ENCODE data around the gene INMT.

Gene INMT

GRCh38 chr7:30795161-30795948 lies 43.4 kb downstream of the INMT start:
- Histone ChIP-seq H3K27me3 (ENCODE audit: insufficient read depth, low read length, poor library complexity) (no peaks in the 10 kb centered on the region), H3K79me2 (ENCODE audit: control insufficient read depth, insufficient read depth, low read length) (no peaks in the 10 kb centered on the region), H3K4ac (ENCODE audit: low read depth, low read length) (no peak overlapping the region), H3K9ac (ENCODE audit: low read length) (no peak overlapping the region), H2AK5ac (ENCODE audit: low read length) (no peak overlapping the region), H2BK15ac (replicated peaks; ENCODE audit: low read depth) (no peak overlapping the region), H3K27ac (ENCODE audit: low read depth, low read length) (no peak overlapping the region), H2BK120ac (ENCODE audit: low read depth, low read length) (no peak overlapping the region), H3K23ac (ENCODE audit: low read length) (no peak overlapping the region), H2BK5ac (ENCODE audit: low read length) (no peak overlapping the region), H3K4me1 (ENCODE audit: control insufficient read depth, low read depth, low read length) (no peaks in the 10 kb centered on the region), H3K56ac (ENCODE audit: low read length) (no peak overlapping the region), H4K8ac (ENCODE audit: low read depth, low read length) (no peak overlapping the region), H3K79me1 (ENCODE audit: low read length) (no peaks in the 10 kb centered on the region), H4K5ac (ENCODE audit: low read length) (no peak overlapping the region), H3K36me3 (ENCODE audit: control insufficient read depth, insufficient read depth, low read length) (no peaks in the 10 kb centered on the region), H3K4me2 (ENCODE audit: low read length) (no peak overlapping the region), H3K4me3 (ENCODE audit: low read length) (no peak overlapping the region), H3K18ac (ENCODE audit: low read length) (no peak overlapping the region)
- peak; percentile 69 for DNase-seq
- no CpG with 5 or more reads among the region's 2 CpGs for WGBS (ENCODE audit: extremely low coverage, insufficient coverage, low lambda C conversion rate)

- Histone ChIP-seq H4K5ac (ENCODE audit: low read length) (no peak overlapping the region), H3K18ac (ENCODE audit: low read length) (no peak overlapping the region), H2BK15ac (replicated peaks; ENCODE audit: low read depth) (no peak overlapping the region), H4K8ac (ENCODE audit: low read depth, low read length) (no peak overlapping the region), H3K79me1 (ENCODE audit: low read length) (no peaks in the 10 kb centered on the region), H3K27me3 (ENCODE audit: insufficient read depth, low read length, poor library complexity) (no peaks in the 10 kb centered on the region), H3K23ac (ENCODE audit: low read length) (no peak overlapping the region), H3K4me1 (ENCODE audit: control insufficient read depth, low read depth, low read length) (no peaks in the 10 kb centered on the region), H3K9ac (ENCODE audit: low read length) (no peak overlapping the region), H2AK5ac (ENCODE audit: low read length) (no peak overlapping the region), H3K79me2 (ENCODE audit: control insufficient read depth, insufficient read depth, low read length) (no peaks in the 10 kb centered on the region), H3K4me3 (ENCODE audit: low read length) (no peak overlapping the region), H3K4me2 (ENCODE audit: low read length) (no peak overlapping the region), H3K36me3 (ENCODE audit: control insufficient read depth, insufficient read depth, low read length) (no peaks in the 10 kb centered on the region), H3K27ac (ENCODE audit: low read depth, low read length) (no peak overlapping the region), H2BK5ac (ENCODE audit: low read length) (no peak overlapping the region), H2BK120ac (ENCODE audit: low read depth, low read length) (no peak overlapping the region), H3K56ac (ENCODE audit: low read length) (no peak overlapping the region), H3K4ac (ENCODE audit: low read depth, low read length) (no peak overlapping the region)
- no CpG with 5 or more reads among the region's 1 CpG for WGBS (ENCODE audit: extremely low coverage, insufficient coverage, low lambda C conversion rate)
- DNase-seq, result no peak
Observed at GRCh38 chr7:30796105-30796869, 44.4 kb downstream of the INMT start.

GRCh38 chr7:30797176-30798040 lies 45.5 kb downstream of the INMT start:
- no peaks in the 10 kb centered on the region for H3K79me1 ChIP-seq (ENCODE audit: low read length)
- no peaks in the 10 kb centered on the region for H3K36me3 ChIP-seq (ENCODE audit: control insufficient read depth, insufficient read depth, low read length)
- no peak overlapping the region for H2BK5ac ChIP-seq (ENCODE audit: low read length)
- no peak overlapping the region for H4K8ac ChIP-seq (ENCODE audit: low read depth, low read length)
- H2AK5ac ChIP-seq (ENCODE audit: low read length), result no peak overlapping the region
- H3K23ac ChIP-seq (ENCODE audit: low read length), result no peak overlapping the region
- H2BK15ac ChIP-seq (replicated peaks; ENCODE audit: low read depth), result no peak overlapping the region
- no peak overlapping the region for H4K5ac ChIP-seq (ENCODE audit: low read length)
- H3K4me3 ChIP-seq (ENCODE audit: low read length), result no peak overlapping the region
- no peaks in the 10 kb centered on the region for H3K79me2 ChIP-seq (ENCODE audit: control insufficient read depth, insufficient read depth, low read length)
- no CpG with 5 or more reads among the region's 8 CpGs for WGBS (ENCODE audit: extremely low coverage, insufficient coverage, low lambda C conversion rate)
- no peak for DNase-seq
- no peak overlapping the region for H3K56ac ChIP-seq (ENCODE audit: low read length)
- no peak overlapping the region for H3K18ac ChIP-seq (ENCODE audit: low read length)
- H3K4me2 ChIP-seq (ENCODE audit: low read length), result no peak overlapping the region
- no peak overlapping the region for H3K4ac ChIP-seq (ENCODE audit: low read depth, low read length)
- H3K27ac ChIP-seq (ENCODE audit: low read depth, low read length), result no peak overlapping the region
- H2BK120ac ChIP-seq (ENCODE audit: low read depth, low read length), result no peak overlapping the region
- H3K4me1 ChIP-seq (ENCODE audit: control insufficient read depth, low read depth, low read length), result no peaks in the 10 kb centered on the region
- H3K9ac ChIP-seq (ENCODE audit: low read length), result no peak overlapping the region
- H3K27me3 ChIP-seq (ENCODE audit: insufficient read depth, low read length, poor library complexity), result no peaks in the 10 kb centered on the region

GRCh38 chr7:30799206-30799975 lies 47.5 kb downstream of the INMT start:
- no peaks in the 10 kb centered on the region for H3K27me3 ChIP-seq (ENCODE audit: insufficient read depth, low read length, poor library complexity)
- H4K5ac ChIP-seq (ENCODE audit: low read length), result no peak overlapping the region
- H2AK5ac ChIP-seq (ENCODE audit: low read length), result no peak overlapping the region
- H2BK5ac ChIP-seq (ENCODE audit: low read length), result no peak overlapping the region
- H2BK120ac ChIP-seq (ENCODE audit: low read depth, low read length), result no peak overlapping the region
- no peaks in the 10 kb centered on the region for H3K4me1 ChIP-seq (ENCODE audit: control insufficient read depth, low read depth, low read length)
- no peak overlapping the region for H3K23ac ChIP-seq (ENCODE audit: low read length)
- H3K36me3 ChIP-seq (ENCODE audit: control insufficient read depth, insufficient read depth, low read length), result no peaks in the 10 kb centered on the region
- WGBS (ENCODE audit: extremely low coverage, insufficient coverage, low lambda C conversion rate), result no CpG with 5 or more reads among the region's 2 CpGs
- H3K56ac ChIP-seq (ENCODE audit: low read length), result no peak overlapping the region
- H3K4ac ChIP-seq (ENCODE audit: low read depth, low read length), result no peak overlapping the region
- H3K79me2 ChIP-seq (ENCODE audit: control insufficient read depth, insufficient read depth, low read length), result no peaks in the 10 kb centered on the region
- no peaks in the 10 kb centered on the region for H3K79me1 ChIP-seq (ENCODE audit: low read length)
- no peak overlapping the region for H2BK15ac ChIP-seq (replicated peaks; ENCODE audit: low read depth)
- no peak overlapping the region for H3K27ac ChIP-seq (ENCODE audit: low read depth, low read length)
- no peak overlapping the region for H3K4me3 ChIP-seq (ENCODE audit: low read length)
- DNase-seq, result peak; percentile 60
- no peak overlapping the region for H3K4me2 ChIP-seq (ENCODE audit: low read length)
- H3K18ac ChIP-seq (ENCODE audit: low read length), result no peak overlapping the region
- H3K9ac ChIP-seq (ENCODE audit: low read length), result no peak overlapping the region
- H4K8ac ChIP-seq (ENCODE audit: low read depth, low read length), result no peak overlapping the region

- Histone ChIP-seq H4K5ac (ENCODE audit: low read length) (no peak overlapping the region), H3K4ac (ENCODE audit: low read depth, low read length) (no peak overlapping the region), H3K27me3 (ENCODE audit: insufficient read depth, low read length, poor library complexity) (no peaks in the 10 kb centered on the region), H3K9ac (ENCODE audit: low read length) (no peak overlapping the region), H3K23ac (ENCODE audit: low read length) (no peak overlapping the region), H3K36me3 (ENCODE audit: control insufficient read depth, insufficient read depth, low read length) (no peaks in the 10 kb centered on the region), H2BK15ac (replicated peaks; ENCODE audit: low read depth) (no peak overlapping the region), H2BK5ac (ENCODE audit: low read length) (no peak overlapping the region), H3K18ac (ENCODE audit: low read length) (no peak overlapping the region), H2BK120ac (ENCODE audit: low read depth, low read length) (no peak overlapping the region), H3K27ac (ENCODE audit: low read depth, low read length) (no peak overlapping the region), H3K4me1 (ENCODE audit: control insufficient read depth, low read depth, low read length) (no peaks in the 10 kb centered on the region), H3K4me3 (ENCODE audit: low read length) (no peak overlapping the region), H4K8ac (ENCODE audit: low read depth, low read length) (no peak overlapping the region), H3K56ac (ENCODE audit: low read length) (no peak overlapping the region), H2AK5ac (ENCODE audit: low read length) (no peak overlapping the region), H3K4me2 (ENCODE audit: low read length) (no peak overlapping the region), H3K79me1 (ENCODE audit: low read length) (no peaks in the 10 kb centered on the region), H3K79me2 (ENCODE audit: control insufficient read depth, insufficient read depth, low read length) (no peaks in the 10 kb centered on the region)
- WGBS (ENCODE audit: extremely low coverage, insufficient coverage, low lambda C conversion rate), result no CpG with 5 or more reads among the region's 5 CpGs
- DNase-seq, result no peak
Observed at GRCh38 chr7:30799976-30800661, 48.2 kb downstream of the INMT start.
